Epidermal melanocyte (primary cell): ENCODE measurements around the gene FBXO33.

Source experiments
- DNase-seq: peaks from one replicate; pipeline ENCODE4 v3.0.0; 2011; ENCODE audit warnings: low spot score; ENCODE audit not compliant: insufficient read length

Gene FBXO33

DNA sequence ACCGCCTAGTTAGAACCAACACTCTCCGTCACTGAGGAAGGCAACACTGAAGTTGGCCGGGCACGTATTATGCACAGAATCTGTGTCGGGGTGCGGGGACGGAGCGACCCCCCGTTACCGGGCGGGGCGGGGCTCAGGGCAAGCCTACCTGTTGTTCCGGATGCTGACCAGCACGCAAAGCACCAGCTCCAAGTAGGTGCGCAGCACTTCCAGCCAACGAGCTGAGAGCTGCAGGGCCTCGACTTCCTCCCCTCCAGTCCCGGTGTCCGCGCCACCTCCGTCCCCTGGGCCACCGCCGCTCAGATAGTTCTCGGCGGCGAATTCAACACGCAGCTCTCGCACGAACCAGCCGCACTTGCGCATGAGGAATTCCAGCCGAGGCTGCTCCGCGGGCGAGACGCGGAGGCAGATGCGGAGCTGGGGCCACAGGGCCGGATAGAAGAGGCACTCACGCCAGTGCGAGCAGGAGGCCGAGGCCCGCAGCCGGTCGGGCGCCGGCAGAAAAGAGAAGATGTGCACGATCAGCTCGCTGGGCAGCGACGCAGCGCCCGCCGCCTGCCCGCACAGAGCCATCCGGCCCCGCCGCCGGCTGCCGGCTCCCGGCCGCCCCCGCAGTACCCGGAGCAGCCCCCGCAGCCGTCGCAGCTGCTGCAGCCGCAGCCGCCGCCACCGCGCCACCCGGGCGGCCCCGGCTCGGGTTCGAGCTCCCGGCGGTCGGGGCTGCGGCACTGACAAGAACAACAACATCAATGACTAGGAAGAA lies 636 bp downstream of the FBXO33 start:
- DNase-seq: no peak

DNA sequence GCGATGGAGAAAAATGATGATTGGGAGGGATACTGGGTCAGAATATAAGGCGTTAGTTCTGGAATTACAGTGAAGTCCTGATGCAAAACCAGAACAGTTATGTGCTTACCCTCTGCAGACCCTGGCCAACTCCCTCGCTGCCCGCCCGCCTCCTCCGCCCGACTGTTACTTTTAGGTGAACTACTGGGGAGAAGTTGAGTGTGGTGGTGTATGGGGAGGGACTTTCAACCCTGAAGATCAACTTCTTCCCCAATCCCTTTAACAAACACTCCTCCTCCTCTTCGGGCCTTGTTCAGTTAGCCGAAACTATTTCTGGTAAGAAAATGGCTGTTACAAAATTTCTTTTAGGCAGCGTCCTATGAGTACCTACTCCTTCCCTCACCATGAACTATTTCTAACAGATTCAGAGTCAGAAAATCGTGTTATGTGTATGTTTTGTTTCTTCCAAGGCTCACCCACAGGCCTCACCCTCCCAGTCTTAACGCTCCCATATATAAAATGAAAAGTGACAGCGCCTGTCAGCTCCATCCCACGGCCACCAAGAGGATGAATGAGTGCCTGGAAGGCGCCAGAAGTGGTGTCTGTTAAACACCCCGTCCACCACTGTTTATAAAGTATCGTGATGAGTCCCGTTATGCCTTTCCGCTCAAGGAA lies 1.3 kb downstream of the FBXO33 start:
- no peak for DNase-seq

DNA sequence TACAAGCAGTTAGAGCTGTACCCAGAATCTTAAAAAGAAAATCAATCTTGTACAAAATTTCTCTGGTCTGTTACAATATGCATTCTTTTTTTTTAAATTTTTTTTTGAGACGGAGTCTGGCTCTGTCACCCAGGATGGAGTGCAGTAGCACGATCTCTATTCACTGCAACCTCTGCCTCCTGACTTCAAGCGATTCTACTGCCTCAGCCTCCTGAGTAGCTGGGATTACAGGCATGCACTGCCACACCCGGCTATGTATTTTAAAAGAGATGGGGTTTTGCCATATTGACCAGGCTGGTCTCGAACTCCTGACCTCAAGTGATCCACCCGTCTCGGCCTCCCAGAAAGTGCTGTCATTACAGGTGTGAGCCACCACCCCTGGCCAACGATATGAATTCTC lies 4.1 kb downstream of the FBXO33 start:
- no peak for DNase-seq

DNA sequence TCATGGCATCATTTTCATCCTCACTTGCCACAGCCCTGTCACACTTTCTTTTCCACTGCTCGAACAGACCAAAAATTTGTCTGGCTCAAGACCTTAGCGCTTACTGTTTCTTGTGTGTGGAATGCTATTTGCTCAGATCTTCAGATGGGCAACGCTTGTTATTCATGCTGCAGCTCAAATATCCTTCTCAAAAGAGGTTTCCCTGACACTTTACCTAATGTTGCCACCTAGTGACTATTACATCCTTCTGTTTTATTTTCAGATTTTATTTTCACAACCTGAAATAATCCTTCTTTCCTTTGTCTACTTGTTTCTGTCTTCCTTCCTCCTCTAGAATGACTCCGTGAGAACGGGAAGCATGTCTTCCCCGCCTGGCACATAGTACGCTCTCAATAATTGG lies 5.6 kb downstream of the FBXO33 start:
- no peak for DNase-seq

DNA sequence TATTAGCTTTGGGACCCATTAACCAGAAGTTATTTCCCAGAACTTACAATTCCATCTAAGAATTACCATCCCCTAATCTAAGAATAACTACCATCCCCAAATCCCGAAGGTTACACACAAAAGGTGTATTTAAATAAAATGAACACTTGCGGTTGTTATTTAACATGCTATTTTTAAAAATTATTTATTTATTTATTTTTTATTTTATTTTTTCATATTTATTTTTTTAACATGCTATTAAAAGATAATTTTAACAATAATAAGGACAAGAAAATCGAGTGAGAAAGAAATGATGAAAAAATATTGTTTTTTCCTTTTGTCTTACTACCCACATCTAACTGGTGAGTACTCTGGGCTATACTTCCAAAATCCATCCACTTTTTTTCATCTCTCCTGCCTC lies 6.3 kb downstream of the FBXO33 start:
- DNase-seq: no peak

DNA sequence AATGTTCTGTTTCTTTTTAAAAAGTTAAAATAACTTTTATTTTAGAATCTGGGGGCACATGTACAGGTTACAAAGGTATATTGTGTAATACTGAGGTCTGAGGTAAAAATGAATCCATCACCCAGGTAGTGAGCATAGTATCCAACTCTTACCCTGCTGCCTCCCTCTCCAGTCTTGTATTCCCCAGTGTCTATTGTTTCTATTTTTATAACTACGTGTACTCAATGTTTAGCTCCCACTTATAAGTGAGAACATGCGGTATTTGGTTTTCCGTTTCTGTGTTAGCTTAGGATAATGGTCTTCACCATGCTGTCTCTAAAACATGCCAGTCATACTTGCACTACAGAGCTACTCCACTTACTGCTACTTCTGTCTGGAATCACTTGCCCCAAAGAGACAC lies 8.4 kb downstream of the FBXO33 start:
- DNase-seq: no peak

DNA sequence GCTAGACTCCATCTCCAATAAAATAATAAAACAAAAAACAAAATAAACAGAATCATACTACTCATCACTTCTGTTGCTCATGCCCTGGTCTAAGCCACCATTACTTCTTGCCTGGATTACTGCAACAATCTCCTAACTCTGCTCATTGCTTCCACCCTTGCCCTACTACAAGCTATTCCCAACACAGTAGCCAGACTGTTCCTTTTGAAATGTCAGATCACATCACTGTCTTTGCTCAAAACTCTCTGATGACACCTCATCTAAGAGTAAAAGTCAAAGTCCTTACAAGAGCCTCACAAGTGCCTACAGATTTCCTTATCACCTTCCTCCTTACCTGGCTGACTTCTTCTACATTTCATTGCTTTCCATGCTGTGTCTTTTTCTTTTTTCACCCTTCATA lies 10.0 kb downstream of the FBXO33 start:
- no peak for DNase-seq

DNA sequence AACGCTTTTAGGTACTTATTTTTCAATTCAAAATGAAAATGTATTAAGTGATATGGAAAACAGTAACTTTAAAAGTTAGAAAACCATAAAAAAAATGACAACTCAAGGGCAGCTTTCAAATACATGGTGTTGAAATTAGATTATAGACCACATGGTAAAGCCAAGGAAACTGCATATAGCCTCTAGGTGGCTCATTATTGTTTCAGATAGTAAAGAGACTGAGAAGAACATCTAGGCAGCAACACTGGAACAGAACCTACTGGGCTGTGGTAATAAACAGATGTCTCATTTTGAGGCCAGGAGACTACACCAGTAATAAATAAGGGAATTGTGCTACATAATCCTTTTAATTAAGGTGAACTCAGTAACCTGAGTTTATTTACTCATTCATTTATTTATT lies 13.0 kb downstream of the FBXO33 start:
- DNase-seq: no peak

DNA sequence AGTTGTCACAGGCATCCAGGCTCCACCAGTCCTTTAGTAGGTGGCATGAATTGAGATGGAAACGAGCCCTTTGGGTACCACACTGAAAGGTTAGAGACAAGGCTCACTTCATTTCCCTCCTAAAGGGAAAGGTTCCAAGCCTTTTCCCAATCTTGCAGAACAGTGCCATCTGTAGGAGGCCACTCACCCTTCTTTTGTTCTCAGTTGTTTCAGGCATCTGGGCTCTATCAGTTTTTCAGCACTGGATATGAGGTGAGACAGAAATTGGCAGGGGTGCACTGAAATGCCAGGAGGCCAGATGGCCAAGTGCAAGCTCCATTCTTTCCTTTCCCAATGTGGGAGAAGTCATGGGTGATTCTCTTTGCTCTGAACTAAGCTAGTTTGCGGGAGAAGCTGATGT lies 15.2 kb downstream of the FBXO33 start:
- DNase-seq: no peak

DNA sequence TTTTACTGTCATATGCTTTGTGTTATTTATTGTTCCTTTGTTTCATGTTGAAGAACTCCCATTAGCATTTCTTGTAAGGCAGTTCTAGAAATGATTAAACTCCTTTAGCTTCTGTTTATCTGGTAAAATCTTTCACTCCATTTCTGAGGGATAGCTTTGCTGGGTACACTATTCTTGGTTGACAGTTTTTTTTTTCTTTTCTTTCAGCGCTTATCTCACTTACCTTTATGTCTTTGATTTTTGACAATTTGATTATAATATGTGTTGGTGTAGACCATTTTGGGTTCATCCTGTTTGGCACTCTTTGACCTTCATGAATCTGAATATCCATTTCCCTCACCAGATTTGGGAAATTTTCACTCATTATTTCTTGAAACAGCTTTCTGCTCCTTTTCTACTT lies 16.2 kb downstream of the FBXO33 start:
- no peak for DNase-seq

DNA sequence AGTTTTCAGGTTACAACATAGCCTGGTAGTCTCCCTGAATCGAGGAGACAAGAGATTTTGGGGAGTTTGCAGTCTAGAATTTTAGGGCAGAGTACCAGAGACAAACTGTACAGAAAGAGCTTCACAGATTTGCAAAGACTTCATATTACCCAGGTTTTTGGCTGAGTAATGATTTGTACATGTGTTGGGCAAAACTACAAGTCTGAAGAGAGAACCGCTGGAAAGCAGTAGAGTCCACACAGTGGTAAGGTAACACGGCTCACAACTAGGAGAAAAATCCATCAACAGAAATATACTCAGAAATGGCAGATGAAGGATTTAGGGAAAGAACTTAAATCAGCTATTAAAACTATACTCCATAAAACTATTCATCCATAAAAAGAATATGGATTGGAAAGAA lies 25.7 kb downstream of the FBXO33 start:
- DNase-seq: no peak

DNA sequence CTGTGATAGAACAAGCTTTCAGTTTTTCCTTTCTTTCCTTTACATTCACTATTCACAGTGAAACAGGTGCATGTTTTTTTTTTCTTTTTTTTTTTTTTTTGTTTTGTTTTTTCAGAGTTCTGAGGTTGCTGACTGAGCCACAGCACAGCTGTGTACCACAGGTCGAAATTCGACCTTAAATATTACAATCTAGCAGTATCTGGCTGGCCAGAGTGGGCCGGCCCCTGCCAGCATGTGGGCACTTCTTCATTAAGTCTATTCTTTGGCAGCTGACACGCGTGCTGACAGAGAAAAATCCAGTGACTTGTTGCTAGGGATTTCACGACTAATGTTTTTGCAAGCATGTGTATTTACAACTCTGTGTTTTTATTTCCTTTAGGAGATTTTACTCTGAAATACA lies 33.9 kb downstream of the FBXO33 start:
- no peak for DNase-seq

DNA sequence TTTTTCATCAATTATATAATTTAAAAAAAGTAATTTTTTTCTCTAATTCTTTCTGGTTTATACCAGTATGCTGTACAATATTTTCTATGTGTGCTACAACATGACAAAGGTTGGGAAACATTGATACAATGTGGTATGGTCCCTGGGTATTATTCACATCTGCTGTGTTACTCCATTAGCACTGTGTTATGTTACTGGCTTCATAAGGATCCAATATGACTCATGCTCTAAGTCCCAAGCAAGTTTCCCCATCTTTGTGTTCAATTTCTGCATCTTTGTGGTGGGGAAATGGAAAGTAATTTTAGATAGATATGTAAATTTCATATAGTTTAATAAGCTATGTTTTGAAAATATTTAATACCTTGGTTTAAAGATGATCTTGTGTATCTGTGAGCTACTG lies 35.8 kb downstream of the FBXO33 start:
- DNase-seq: no peak

DNA sequence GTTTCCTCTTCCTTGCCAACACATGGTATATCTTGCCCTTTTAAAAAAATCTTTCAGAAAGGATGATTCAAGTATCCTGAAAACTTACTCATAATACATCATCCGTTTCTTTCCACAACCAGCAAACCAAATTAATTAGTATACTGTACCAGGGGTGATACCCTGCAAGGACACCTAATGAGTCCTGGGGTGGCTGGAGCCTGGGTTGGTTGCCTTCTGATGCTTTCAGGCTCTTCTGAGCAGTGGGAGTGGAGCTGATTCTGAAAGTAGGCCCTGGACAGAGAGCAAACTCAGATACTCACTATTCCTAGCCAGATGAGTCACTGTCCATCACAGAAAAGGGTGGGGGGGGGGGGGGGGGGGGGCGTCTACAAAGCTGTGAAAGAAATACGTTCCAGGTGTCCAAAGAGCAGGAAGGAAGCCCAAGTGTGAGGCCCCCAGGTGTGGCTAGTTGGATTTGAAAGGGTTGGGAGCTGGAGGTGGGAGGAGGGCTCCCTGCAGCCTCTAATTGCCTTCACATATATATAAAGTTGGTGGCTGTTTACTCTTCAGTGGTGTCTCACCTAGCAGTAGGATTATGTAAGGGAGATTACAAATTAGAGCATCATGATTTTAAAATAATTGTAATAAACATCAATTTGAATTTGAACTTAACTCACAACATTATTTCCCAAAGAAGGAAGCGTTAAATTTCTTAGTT lies 36.5 kb downstream of the FBXO33 start:
- no peak for DNase-seq

DNA sequence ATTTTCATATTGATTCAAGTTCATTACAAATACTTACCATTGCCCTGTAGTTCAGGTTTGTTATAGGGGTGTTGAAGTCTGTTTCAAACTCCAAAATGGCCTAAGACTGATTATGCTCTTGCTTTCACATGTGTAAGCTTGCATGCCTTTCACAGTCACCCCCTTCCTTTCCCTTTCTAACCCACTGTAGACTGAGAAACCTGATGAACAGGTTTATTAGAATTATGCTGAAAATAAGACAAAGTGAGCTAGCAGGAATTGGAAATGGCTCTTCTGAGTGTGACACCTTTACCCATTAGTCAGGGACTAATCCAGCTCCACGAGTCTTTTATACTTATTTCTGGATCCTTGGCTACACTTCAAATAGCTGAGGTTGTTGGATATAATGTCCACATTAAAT lies 38.9 kb downstream of the FBXO33 start:
- DNase-seq: no peak

DNA sequence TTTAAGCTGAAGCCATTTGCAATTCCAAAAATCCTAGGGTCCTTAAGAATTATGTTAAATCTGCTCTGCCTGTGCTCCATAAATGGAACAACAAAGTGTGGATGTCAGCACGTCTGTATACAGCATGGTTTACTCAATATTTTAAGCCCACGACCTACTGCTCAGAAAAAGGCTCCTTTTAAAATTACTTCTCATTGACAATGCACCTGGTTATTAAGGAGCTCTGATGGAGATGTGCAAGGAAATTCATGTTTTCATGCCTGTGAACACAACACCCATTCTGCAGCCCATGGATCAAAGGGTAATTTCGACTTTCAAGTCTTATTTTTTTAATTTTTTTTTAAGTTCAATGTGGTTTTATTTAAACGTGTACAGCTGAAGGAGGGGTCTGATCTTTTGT lies 48.1 kb downstream of the FBXO33 start:
- no peak for DNase-seq

DNA sequence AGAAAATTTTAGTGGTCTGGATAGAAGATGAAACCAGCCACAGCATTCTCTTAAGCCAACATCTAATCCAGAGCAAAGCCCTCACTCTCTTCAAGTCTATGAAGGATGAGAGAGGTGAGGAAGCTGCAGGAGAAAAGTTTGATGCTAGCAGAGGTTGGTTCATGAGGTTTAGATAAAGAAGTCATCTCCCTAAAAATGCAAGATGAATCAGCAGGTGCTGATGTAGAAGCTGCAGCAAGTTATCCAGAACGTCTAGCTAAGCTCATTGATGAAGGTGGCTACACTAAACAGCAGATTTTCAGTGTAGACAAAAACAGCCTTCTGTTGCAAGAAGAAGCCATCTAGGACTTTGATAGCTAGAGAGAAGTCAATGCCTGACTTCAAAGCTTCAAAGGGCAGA lies 48.5 kb downstream of the FBXO33 start:
- DNase-seq: no peak

DNA sequence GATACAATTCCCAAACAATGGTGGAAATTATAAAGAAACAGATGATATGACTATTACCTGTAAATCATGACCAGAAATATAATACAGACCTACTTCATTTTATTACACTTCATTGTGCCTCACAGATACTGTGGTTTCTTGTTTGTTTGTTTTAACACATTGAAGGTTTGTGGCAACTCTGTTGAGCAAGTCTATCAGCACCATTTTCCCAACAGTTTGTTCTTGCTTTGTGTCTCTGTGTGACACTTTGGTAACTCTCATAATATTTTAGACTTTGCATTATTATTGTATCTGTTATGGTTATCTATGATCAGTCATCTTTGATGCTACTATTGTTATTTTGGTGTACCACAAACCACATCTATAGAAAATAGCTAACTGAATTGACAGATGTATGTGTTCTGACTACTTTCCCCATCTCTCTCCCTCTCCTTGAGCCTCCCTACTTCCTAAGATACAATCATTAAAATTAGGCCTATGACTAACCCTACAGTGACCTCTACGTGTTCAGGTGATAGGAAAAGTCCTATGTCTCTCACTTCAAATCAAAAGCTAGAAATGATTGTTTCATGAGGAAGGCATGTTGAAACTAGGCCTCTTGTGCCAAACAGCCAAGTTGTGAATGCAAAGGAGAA lies 49.1 kb downstream of the FBXO33 start:
- DNase-seq: no peak

DNA sequence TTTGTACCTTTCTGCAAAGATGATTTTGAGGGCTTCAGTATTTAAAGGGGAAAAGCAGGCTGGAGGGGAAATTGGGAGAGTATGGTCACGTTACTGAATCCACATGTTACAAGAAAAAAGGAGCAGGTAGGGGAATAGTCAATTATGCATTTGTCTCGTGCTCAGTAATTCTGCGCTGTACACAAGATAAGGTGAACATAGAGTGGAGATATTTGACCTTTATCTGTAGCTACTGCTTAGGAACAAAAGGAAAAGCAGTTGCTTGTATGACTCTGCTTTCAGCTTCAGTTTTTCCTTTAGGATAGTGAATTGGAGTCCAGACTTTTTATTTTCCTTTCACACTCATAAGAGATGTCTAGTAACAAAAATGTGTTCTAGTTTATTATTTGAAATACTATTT lies 49.8 kb downstream of the FBXO33 start:
- no peak for DNase-seq

DNA sequence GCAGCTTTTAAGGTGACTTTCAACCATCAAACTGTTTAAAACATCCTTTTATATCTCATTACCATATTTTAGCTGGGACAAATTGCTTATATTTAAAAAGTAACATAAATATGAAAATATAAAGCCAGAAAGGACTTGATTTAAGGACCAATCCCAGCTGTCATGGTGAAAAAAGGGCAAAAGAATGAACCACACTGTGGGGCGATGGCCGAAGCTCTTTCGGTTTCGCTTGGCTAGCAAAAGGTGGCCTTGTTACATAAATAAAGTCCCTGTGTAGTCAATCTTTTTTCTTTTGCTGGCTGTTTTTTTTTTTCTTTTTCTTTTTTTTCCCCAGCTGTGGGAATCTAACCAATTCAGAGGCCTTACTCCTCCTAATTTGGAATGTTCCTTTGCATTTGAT lies 50.9 kb downstream of the FBXO33 start:
- no peak for DNase-seq

DNA sequence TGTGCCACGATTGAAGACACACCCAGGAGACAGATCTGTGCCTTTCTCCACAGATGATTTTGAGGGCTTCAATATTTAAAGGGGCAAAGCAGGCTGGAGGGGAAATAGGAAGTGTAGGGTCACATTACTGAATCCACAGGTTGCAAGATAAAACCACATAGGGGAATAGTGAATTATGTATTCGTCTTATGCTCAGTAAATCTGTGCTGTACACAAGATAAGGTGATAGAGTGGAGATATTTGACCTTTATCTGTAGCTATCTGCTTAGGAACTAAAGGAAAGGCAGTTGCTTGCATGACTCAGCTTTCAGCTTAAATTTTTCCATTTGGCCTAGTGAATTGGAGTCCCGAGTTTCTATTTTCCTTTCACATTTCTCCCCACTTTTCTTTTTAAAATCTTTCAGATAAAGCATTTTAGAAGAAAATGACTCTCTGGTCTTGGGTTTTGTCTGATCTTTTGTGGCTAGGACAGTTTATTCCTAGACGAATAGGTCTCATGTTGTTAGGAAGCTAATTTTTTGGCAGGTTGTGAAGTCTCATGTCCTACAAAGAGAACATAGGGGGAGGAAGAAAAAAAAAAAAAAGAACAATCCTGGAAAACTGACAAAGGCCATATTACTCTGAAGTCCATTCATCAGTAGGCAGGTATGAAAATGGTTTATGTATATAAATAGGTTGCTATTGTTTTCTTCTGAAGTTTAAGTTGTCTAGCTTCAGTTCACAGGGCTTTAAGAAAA lies 55.4 kb downstream of the FBXO33 start:
- no peak for DNase-seq

DNA sequence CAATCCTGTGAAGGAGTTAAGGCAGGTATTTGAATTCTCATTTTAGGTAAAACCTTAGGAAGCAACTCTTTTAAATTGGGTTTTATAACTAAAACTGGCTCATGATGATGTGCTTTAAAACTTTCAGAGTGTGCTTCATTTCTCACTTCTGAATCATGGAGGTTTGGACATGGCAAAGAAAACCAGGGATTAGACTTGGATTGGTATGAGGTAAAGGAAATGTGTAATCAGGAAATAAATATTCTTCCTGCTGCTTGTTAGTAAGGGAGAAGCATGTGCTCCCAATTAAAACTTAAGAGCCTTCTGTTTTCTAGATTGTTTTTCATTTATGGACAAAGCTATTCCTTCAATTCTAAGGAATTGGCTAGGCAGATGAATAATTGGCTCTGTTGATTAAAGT lies 57.4 kb downstream of the FBXO33 start:
- no peak for DNase-seq
